ENCODE results near the gene CD14.
"Not testable (repeated sequence)": the region's sequence is repeated elsewhere in the genome, so short reads cannot be mapped to it uniquely, and the experiment has no call there.

The CD14 gene

DNA sequence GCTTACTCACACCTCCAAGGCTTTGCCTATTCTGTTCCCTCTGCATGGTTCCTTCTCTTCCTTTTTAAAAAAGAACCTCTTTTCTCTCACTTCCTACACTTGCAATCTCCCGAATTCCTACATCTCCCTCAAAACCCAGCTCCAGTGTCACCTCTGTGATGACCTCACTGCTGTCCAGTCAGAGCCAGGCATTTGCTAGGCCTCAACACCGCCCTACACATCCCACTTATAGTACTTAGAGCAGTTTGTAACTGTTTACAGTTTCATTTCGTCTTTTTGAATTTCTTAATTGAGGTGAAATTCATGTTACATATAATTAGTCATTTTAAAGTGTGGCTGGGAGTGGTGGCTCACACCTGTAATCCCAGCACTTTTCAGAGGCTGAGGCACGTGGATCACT, 30.8 kb downstream of the CD14 start:
- peaks cover 0 to 3% (median 0%) of the 10 kb centered on the region in 5 experiments for H3K27me3 ChIP-seq (replicated peaks in 2 of 5; ENCODE audit: control insufficient read depth in 4 of 5, insufficient read depth in 5 of 5, low read length in 4 of 5)
- WGBS (ENCODE audit: insufficient coverage), result 86% methylated on average over 1 of the region's 4 CpGs
- CTCF ChIA-PET, result no interaction called here
- POLR2A ChIA-PET, result no interaction called here
- H3K27ac ChIP-seq (ENCODE audit: insufficient read depth in 1 of 2, low read depth in 1 of 2, low read length in 2 of 2, poor library complexity in 1 of 2, severe bottlenecking in 2 of 2), result no peak overlapping the region
- no peak for DNase-seq
- H3K4me1 ChIP-seq (ENCODE audit: control extremely low read depth in 1 of 4, control insufficient read depth in 4 of 4, insufficient read depth in 4 of 4, low read length in 3 of 4), result no peaks in the 10 kb centered on the region
- no peak overlapping the region for H3K4me3 ChIP-seq (ENCODE audit: control insufficient read depth in 1 of 7, extremely low read depth in 1 of 7, insufficient read depth in 4 of 7, low read depth in 2 of 7, low read length in 6 of 7)
- H3K9me3 ChIP-seq (ENCODE audit: control extremely low read depth in 1 of 5, control insufficient read depth in 4 of 5, insufficient read depth in 2 of 5, low read depth in 1 of 5, low read length in 4 of 5), result no peaks in the 10 kb centered on the region
- no peaks in the 10 kb centered on the region for H3K36me3 ChIP-seq (ENCODE audit: control insufficient read depth in 4 of 4, insufficient read depth in 4 of 4, low read length in 3 of 4)

DNA sequence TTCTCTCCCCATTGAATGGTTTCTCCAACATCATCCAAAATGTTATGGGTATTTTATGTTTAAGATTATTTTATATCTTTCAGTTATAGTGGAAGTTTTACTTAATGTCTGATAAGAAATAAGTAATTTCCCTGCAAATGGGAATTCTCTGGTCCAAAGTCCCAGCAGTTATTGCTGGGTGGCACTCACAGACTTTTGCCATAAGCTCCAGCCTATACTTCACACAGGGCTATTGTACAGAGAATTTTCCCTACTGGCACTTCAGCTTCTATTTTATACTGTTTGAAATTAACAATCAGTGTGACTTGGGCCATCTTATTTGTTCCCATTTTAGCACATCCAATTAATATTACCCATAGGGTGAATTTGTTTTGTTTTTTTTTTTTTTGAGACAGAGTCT, 32.9 kb downstream of the CD14 start:
- Histone ChIP-seq H3K27me3 (replicated peaks in 2 of 5; ENCODE audit: control insufficient read depth in 4 of 5, insufficient read depth in 5 of 5, low read length in 4 of 5) (peaks cover 0 to 3% (median 0%) of the 10 kb centered on the region in 5 experiments), H3K9me3 (ENCODE audit: control extremely low read depth in 1 of 5, control insufficient read depth in 4 of 5, insufficient read depth in 2 of 5, low read depth in 1 of 5, low read length in 4 of 5) (no peaks in the 10 kb centered on the region), H3K4me3 (ENCODE audit: control insufficient read depth in 1 of 7, extremely low read depth in 1 of 7, insufficient read depth in 4 of 7, low read depth in 2 of 7, low read length in 6 of 7) (no peak overlapping the region), H3K36me3 (ENCODE audit: control insufficient read depth in 4 of 4, insufficient read depth in 4 of 4, low read length in 3 of 4) (no peaks in the 10 kb centered on the region), H3K4me1 (ENCODE audit: control extremely low read depth in 1 of 4, control insufficient read depth in 4 of 4, insufficient read depth in 4 of 4, low read length in 3 of 4) (peaks cover 4 to 11% (median 6%) of the 10 kb centered on the region in 4 experiments), H3K27ac (ENCODE audit: insufficient read depth in 1 of 2, low read depth in 1 of 2, low read length in 2 of 2, poor library complexity in 1 of 2, severe bottlenecking in 2 of 2) (no peak overlapping the region)
- ChIA-PET POLR2A (no interaction called here), CTCF (interaction anchor here (0.7 to 1.6 kb wide), 5 partner anchors 9 to 53 kb away, joined by 3 to 5 read pairs (median 3); partner anchors contain the start of gene EIF4EBP3)
- no peak for DNase-seq

DNA sequence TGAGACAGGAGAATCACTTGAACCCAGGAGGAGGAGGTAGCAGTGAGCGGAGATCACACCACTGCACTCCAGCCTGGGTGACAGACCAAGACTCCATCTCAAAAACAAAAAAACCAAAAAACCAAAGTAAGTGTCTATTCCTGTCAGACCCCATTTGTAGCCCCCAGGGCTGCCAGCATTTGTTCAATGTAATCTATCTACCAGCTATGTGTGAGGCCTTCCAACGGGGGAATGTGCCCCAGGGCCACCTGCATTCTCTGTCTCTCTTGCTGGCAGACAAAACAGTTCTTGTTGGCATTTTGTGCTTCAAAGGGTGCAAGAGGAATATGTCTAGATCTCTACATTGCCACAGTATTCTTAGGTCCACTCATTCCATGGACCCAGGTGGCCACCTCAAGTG, 34.1 kb downstream of the CD14 start:
- no peak overlapping the region for H3K4me3 ChIP-seq (ENCODE audit: control insufficient read depth in 1 of 7, extremely low read depth in 1 of 7, insufficient read depth in 4 of 7, low read depth in 2 of 7, low read length in 6 of 7)
- no peaks in the 10 kb centered on the region for H3K36me3 ChIP-seq (ENCODE audit: control insufficient read depth in 4 of 4, insufficient read depth in 4 of 4, low read length in 3 of 4)
- H3K9me3 ChIP-seq (ENCODE audit: control extremely low read depth in 1 of 5, control insufficient read depth in 4 of 5, insufficient read depth in 2 of 5, low read depth in 1 of 5, low read length in 4 of 5), result no peaks in the 10 kb centered on the region
- peaks cover 4 to 15% (median 8%) of the 10 kb centered on the region in 4 experiments for H3K4me1 ChIP-seq (ENCODE audit: control extremely low read depth in 1 of 4, control insufficient read depth in 4 of 4, insufficient read depth in 4 of 4, low read length in 3 of 4)
- H3K27me3 ChIP-seq (replicated peaks in 2 of 5; ENCODE audit: control insufficient read depth in 4 of 5, insufficient read depth in 5 of 5, low read length in 4 of 5), result no peaks in the 10 kb centered on the region
- ChIA-PET CTCF (no interaction called here), POLR2A (no interaction called here)
- no peak overlapping the region for H3K27ac ChIP-seq (ENCODE audit: insufficient read depth in 1 of 2, low read depth in 1 of 2, low read length in 2 of 2, poor library complexity in 1 of 2, severe bottlenecking in 2 of 2)
- WGBS (ENCODE audit: insufficient coverage), result 78% methylated on average over 2 of the region's 2 CpGs
- DNase-seq, result no peak

DNA sequence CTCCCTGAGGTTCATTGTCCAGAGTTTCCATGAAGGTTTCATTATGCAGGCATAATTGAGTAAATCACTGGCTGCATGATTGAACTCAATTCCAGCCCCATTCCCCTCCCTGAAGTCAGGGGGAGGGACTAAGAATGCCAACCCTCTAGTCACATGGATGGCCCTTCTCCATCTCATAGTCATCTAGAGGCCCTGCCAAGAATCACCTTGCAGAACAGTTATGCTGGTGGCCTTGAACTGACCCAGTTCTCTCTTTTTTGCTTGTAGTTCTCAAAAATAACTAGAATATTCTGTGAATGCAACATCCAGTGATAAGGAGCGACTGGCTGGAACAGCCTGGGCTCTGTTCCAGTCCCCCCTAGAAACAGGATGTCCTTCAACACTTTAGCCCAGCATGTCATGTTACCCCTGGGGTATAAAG, 36.6 kb downstream of the CD14 start:
- ChIA-PET CTCF (interaction anchor here (1.5 to 2.0 kb wide), 2 partner anchors 13 to 25 kb away, joined by 3 to 6 read pairs; no protein-coding TSS in a partner anchor), POLR2A (interaction anchor here (0.7 to 1.2 kb wide), 2 partner anchors 15 to 49 kb away, joined by 3 to 4 read pairs; partner anchors contain the start of gene EIF4EBP3)
- no CpG with 5 or more reads among the region's 1 CpG for WGBS (ENCODE audit: insufficient coverage)
- Histone ChIP-seq H3K27me3 (replicated peaks in 2 of 5; ENCODE audit: control insufficient read depth in 4 of 5, insufficient read depth in 5 of 5, low read length in 4 of 5) (peaks cover 0 to 4% (median 0%) of the 10 kb centered on the region in 5 experiments), H3K4me1 (ENCODE audit: control extremely low read depth in 1 of 4, control insufficient read depth in 4 of 4, insufficient read depth in 4 of 4, low read length in 3 of 4) (peaks cover 4 to 15% (median 8%) of the 10 kb centered on the region in 4 experiments), H3K4me3 (ENCODE audit: control insufficient read depth in 1 of 7, extremely low read depth in 1 of 7, insufficient read depth in 4 of 7, low read depth in 2 of 7, low read length in 6 of 7) (no peak overlapping the region), H3K27ac (ENCODE audit: insufficient read depth in 1 of 2, low read depth in 1 of 2, low read length in 2 of 2, poor library complexity in 1 of 2, severe bottlenecking in 2 of 2) (no peak overlapping the region), H3K36me3 (ENCODE audit: control insufficient read depth in 4 of 4, insufficient read depth in 4 of 4, low read length in 3 of 4) (no peaks in the 10 kb centered on the region), H3K9me3 (ENCODE audit: control extremely low read depth in 1 of 5, control insufficient read depth in 4 of 5, insufficient read depth in 2 of 5, low read depth in 1 of 5, low read length in 4 of 5) (no peaks in the 10 kb centered on the region)
- no peak for DNase-seq

DNA sequence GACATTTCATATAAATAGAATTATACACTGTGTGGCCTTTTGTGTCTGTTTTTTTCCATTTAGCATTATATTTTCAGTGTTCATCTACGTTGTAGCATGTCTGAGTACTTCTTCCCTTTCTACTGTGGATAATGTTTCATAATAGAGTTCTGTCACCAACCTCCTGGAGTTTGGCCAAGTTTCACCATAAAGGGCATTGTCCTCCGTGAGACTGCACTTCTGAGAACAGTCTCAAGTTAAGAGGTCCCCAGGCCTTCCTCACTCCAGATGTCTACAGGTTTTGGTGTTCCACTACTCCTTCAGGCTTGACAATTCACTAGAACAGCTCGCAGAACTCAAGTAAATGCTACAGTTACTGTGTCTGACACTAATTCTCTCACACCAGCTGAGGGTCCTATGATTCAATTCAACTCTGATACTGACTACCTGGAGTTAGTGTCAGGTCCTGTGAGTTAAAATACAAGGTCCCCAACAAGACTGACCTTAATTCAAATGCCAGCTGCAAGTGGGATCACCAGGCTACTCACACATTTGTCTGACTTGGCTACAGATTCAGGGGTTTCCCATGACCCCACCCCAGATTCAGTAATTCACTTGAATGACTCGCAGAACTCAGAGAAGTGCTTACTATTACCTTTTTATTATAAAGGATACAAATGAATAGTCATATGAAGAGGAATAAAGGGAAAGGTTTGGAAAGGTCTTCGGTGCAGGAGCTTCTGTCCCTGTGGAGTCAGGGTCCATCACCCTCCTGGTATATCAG, 37.3 kb downstream of the CD14 start:
- WGBS (ENCODE audit: insufficient coverage), result 56% methylated on average over 3 of the region's 5 CpGs
- peak; percentile 60 to 91 (median 87) for DNase-seq
- Histone ChIP-seq H3K27ac (ENCODE audit: insufficient read depth in 1 of 2, low read depth in 1 of 2, low read length in 2 of 2, poor library complexity in 1 of 2, severe bottlenecking in 2 of 2) (no peak overlapping the region), H3K4me3 (ENCODE audit: control insufficient read depth in 1 of 7, extremely low read depth in 1 of 7, insufficient read depth in 4 of 7, low read depth in 2 of 7, low read length in 6 of 7) (no peak overlapping the region), H3K9me3 (ENCODE audit: control extremely low read depth in 1 of 5, control insufficient read depth in 4 of 5, insufficient read depth in 2 of 5, low read depth in 1 of 5, low read length in 4 of 5) (no peaks in the 10 kb centered on the region), H3K4me1 (ENCODE audit: control extremely low read depth in 1 of 4, control insufficient read depth in 4 of 4, insufficient read depth in 4 of 4, low read length in 3 of 4) (peaks cover 4 to 15% (median 8%) of the 10 kb centered on the region in 4 experiments), H3K27me3 (replicated peaks in 2 of 5; ENCODE audit: control insufficient read depth in 4 of 5, insufficient read depth in 5 of 5, low read length in 4 of 5) (peaks cover 0 to 4% (median 0%) of the 10 kb centered on the region in 5 experiments), H3K36me3 (ENCODE audit: control insufficient read depth in 4 of 4, insufficient read depth in 4 of 4, low read length in 3 of 4) (no peaks in the 10 kb centered on the region)
- CTCF ChIA-PET, result interaction anchor here (1.1 to 2.0 kb wide), 4 partner anchors 13 to 49 kb away, joined by 3 to 6 read pairs (median 4); partner anchors contain the start of gene EIF4EBP3
- POLR2A ChIA-PET, result interaction anchor here (0.7 to 1.2 kb wide), 2 partner anchors 16 to 48 kb away, joined by 3 to 4 read pairs; partner anchors contain the start of gene EIF4EBP3

DNA sequence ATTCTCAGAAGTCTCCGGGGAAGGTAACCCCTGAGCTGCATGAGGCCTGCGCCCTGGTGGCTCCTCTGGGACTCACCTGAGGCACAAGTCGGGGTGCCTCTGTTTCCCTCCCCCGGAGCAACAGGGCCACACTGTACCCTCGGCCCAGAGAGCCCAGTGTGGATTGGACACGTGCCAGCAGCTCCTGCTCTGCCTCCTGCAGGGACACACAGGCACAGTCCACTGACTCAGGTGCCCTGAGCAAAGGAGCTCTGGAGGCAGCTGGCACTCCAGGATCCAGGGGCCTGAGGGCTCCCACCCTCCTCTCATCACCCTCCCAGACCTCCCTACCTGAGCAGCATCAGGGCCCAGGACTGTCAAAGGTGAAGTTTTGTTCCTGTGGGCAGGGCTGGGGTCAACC, 38.8 kb downstream of the CD14 start:
- WGBS (ENCODE audit: insufficient coverage), result 85% methylated on average over 5 of the region's 6 CpGs
- DNase-seq, result no peak
- Histone ChIP-seq H3K27ac (ENCODE audit: insufficient read depth in 1 of 2, low read depth in 1 of 2, low read length in 2 of 2, poor library complexity in 1 of 2, severe bottlenecking in 2 of 2) (no peak overlapping the region), H3K4me3 (ENCODE audit: control insufficient read depth in 1 of 7, extremely low read depth in 1 of 7, insufficient read depth in 4 of 7, low read depth in 2 of 7, low read length in 6 of 7) (no peak overlapping the region), H3K36me3 (ENCODE audit: control insufficient read depth in 4 of 4, insufficient read depth in 4 of 4, low read length in 3 of 4) (no peaks in the 10 kb centered on the region), H3K4me1 (ENCODE audit: control extremely low read depth in 1 of 4, control insufficient read depth in 4 of 4, insufficient read depth in 4 of 4, low read length in 3 of 4) (peaks cover 4 to 23% (median 8%) of the 10 kb centered on the region in 4 experiments), H3K9me3 (ENCODE audit: control extremely low read depth in 1 of 5, control insufficient read depth in 4 of 5, insufficient read depth in 2 of 5, low read depth in 1 of 5, low read length in 4 of 5) (no peaks in the 10 kb centered on the region), H3K27me3 (replicated peaks in 2 of 5; ENCODE audit: control insufficient read depth in 4 of 5, insufficient read depth in 5 of 5, low read length in 4 of 5) (peaks cover 0 to 4% (median 0%) of the 10 kb centered on the region in 5 experiments)
- CTCF ChIA-PET, result no interaction called here
- POLR2A ChIA-PET, result no interaction called here

DNA sequence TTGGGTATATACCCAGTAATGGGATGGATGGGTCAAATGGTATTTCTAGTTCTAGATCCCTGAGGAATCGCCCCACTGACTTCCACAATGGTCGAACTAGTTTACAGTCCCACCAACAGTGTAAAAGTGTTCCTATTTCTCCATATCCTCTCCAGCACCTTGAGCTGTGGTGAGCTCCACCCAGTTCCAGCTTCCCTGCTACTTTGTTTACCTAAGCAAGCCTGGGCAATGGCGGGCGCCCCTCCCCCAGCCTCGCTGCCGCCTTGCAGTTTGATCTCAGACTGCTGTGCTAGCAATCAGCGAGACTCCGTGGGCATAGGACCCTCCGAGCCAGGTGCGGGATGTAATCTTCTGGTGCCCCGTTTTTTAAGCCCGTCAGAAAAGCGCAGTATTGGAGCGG, 39.9 kb downstream of the CD14 start:
- 87% methylated on average over 4 of the region's 14 CpGs for WGBS (ENCODE audit: insufficient coverage)
- CTCF ChIA-PET, result interaction anchor here (0.9 kb wide), 1 partner anchor 19 kb away, joined by 3 read pairs; no protein-coding TSS in a partner anchor
- H3K4me3 ChIP-seq (ENCODE audit: control insufficient read depth in 1 of 7, extremely low read depth in 1 of 7, insufficient read depth in 4 of 7, low read depth in 2 of 7, low read length in 6 of 7); H3K27me3 ChIP-seq (replicated peaks in 2 of 5; ENCODE audit: control insufficient read depth in 4 of 5, insufficient read depth in 5 of 5, low read length in 4 of 5); POLR2A ChIA-PET; H3K36me3 ChIP-seq (ENCODE audit: control insufficient read depth in 4 of 4, insufficient read depth in 4 of 4, low read length in 3 of 4); DNase-seq; H3K27ac ChIP-seq (ENCODE audit: insufficient read depth in 1 of 2, low read depth in 1 of 2, low read length in 2 of 2, poor library complexity in 1 of 2, severe bottlenecking in 2 of 2); H3K9me3 ChIP-seq (ENCODE audit: control extremely low read depth in 1 of 5, control insufficient read depth in 4 of 5, insufficient read depth in 2 of 5, low read depth in 1 of 5, low read length in 4 of 5): not testable (repeated sequence)
- peaks cover 4 to 25% (median 9%) of the 10 kb centered on the region in 4 experiments for H3K4me1 ChIP-seq (ENCODE audit: control extremely low read depth in 1 of 4, control insufficient read depth in 4 of 4, insufficient read depth in 4 of 4, low read length in 3 of 4)
